Measurements from ENCODE around the gene RPS18. TPM values are rescaled to one million over a fixed set of nuclear protein-coding genes. Genes with fewer than 3 reads are reported as not detected.

Gene RPS18
- total and polyA plus RNA-seq, 4 donors: 742 to 1,432 (median 1,060) TPM

DNA sequence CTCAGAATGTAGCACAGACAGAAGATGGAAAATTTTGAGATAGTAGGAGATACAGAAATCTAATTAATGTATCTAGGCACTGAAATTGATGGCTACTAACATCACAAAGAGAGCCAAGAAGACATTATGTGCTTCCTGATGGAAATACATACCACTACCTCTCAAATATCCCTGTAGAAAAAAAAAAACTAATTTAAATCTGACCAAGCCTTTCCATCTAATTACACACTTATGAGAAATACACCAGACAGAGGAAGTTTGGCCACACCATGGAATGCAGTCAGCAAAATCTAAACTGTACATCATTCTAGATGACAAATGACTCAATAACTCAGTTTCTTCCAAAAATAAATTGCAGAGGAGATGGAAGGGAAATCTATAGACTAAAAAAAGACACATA lies 19.1 kb upstream of the RPS18 start (continued):
- TF ChIP-seq CTCF (IDR thresholded peaks at IDR 0.05; ENCODE audit: low read depth, low read length, missing input control) (no peak), SP1 (IDR thresholded peaks at IDR 0.05) (no peak), FOXA1 (IDR thresholded peaks at IDR 0.05) (no peak), HNF4A (conservative IDR thresholded peaks at IDR 0.05) (no peak), RAD21 (IDR thresholded peaks at IDR 0.05) (no peak), YY1 (IDR thresholded peaks at IDR 0.05) (no peak), GABPA (IDR thresholded peaks at IDR 0.05 in 1 of 2, conservative IDR thresholded peaks at IDR 0.05 in 1 of 2) (no peak), JUND (IDR thresholded peaks at IDR 0.05) (no peak), EGR1 (IDR thresholded peaks at IDR 0.05; ENCODE audit: low read depth in 2 of 2) (no peak), NR2F2 (IDR thresholded peaks at IDR 0.05) (no peak)

GRCh38 chr6:33254591-33254990 lies 17.3 kb upstream of the RPS18 start:
- Histone ChIP-seq H3K27ac (ENCODE audit: low read depth in 1 of 2, low read length in 2 of 2) (no peak overlapping the region), H3K9me3 (ENCODE audit: control insufficient read depth in 4 of 4, low read length in 3 of 4) (no peaks in the 10 kb centered on the region), H3K36me3 (ENCODE audit: control insufficient read depth in 4 of 4, insufficient read depth in 3 of 4, low read depth in 1 of 4, low read length in 3 of 4) (peaks cover 2 to 21% (median 8%) of the 10 kb centered on the region in 4 donors), H3K27me3 (ENCODE audit: control insufficient read depth in 4 of 4, insufficient read depth in 4 of 4, low read length in 3 of 4) (no peaks in the 10 kb centered on the region), H3K4me1 (ENCODE audit: control insufficient read depth in 4 of 4, insufficient read depth in 4 of 4, low read length in 3 of 4) (peaks cover 2 to 17% (median 13%) of the 10 kb centered on the region in 4 donors), H3K4me3 (ENCODE audit: low read depth in 1 of 3, low read length in 3 of 3) (no peak overlapping the region), H3K9ac (ENCODE audit: low read depth in 1 of 2, low read length in 2 of 2) (no peak overlapping the region)
- TF ChIP-seq JUND (IDR thresholded peaks at IDR 0.05) (no peak), GABPA (IDR thresholded peaks at IDR 0.05 in 1 of 2, conservative IDR thresholded peaks at IDR 0.05 in 1 of 2) (no peak), SP1 (IDR thresholded peaks at IDR 0.05) (no peak), ZBTB33 (IDR thresholded peaks at IDR 0.05) (no peak), HNF4A (conservative IDR thresholded peaks at IDR 0.05) (no peak), TAF1 (conservative IDR thresholded peaks at IDR 0.05) (no peak), FOXA1 (IDR thresholded peaks at IDR 0.05) (no peak), EGR1 (IDR thresholded peaks at IDR 0.05; ENCODE audit: low read depth in 2 of 2) (no peak), RXRA (IDR thresholded peaks at IDR 0.05) (no peak), RAD21 (IDR thresholded peaks at IDR 0.05) (no peak), HNF4G (IDR thresholded peaks at IDR 0.05) (no peak), CTCF (IDR thresholded peaks at IDR 0.05; ENCODE audit: low read depth, low read length, missing input control) (no peak), FOXA2 (IDR thresholded peaks at IDR 0.05) (no peak), YY1 (IDR thresholded peaks at IDR 0.05) (no peak), MAX (IDR thresholded peaks at IDR 0.05) (no peak), ATF3 (IDR thresholded peaks at IDR 0.05) (no peak), NR2F2 (IDR thresholded peaks at IDR 0.05) (no peak)
- TF ChIP-seq, protein P1, sequence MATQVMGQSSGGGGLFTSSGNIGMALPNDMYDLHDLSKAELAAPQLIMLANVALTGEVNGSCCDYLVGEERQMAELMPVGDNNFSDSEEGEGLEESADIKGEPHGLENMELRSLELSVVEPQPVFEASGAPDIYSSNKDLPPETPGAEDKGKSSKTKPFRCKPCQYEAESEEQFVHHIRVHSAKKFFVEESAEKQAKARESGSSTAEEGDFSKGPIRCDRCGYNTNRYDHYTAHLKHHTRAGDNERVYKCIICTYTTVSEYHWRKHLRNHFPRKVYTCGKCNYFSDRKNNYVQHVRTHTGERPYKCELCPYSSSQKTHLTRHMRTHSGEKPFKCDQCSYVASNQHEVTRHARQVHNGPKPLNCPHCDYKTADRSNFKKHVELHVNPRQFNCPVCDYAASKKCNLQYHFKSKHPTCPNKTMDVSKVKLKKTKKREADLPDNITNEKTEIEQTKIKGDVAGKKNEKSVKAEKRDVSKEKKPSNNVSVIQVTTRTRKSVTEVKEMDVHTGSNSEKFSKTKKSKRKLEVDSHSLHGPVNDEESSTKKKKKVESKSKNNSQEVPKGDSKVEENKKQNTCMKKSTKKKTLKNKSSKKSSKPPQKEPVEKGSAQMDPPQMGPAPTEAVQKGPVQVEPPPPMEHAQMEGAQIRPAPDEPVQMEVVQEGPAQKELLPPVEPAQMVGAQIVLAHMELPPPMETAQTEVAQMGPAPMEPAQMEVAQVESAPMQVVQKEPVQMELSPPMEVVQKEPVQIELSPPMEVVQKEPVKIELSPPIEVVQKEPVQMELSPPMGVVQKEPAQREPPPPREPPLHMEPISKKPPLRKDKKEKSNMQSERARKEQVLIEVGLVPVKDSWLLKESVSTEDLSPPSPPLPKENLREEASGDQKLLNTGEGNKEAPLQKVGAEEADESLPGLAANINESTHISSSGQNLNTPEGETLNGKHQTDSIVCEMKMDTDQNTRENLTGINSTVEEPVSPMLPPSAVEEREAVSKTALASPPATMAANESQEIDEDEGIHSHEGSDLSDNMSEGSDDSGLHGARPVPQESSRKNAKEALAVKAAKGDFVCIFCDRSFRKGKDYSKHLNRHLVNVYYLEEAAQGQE (IDR thresholded peaks at IDR 0.05): no peak
- WGBS: 95% methylated on average over 4 of the region's 4 CpGs
- DNase-seq (ENCODE audit: low spot score): no peak
